ENCODE measurements around the gene PLCH1.

GRCh38 chr3:155747286-155747945 is 2.5 kb upstream of the PLCH1 start:
- no peak for TF ChIP-seq CTCF (IDR thresholded peaks at IDR 0.05; ENCODE audit: low read depth, low read length, poor library complexity, severe bottlenecking)
- no peak for TF ChIP-seq EZH2phosphoT487 (IDR thresholded peaks at IDR 0.05; ENCODE audit: borderline replicate concordance, low read length)
